H1 (cell line): ENCODE data around the gene ARHGAP6. TPM values are rescaled to one million over a fixed set of nuclear protein-coding genes. Genes with fewer than 3 reads are reported as not detected.

ENCODE experiments used
- HDAC2 ChIP-seq, 2 experiments: fragments of 300-600 bp in 1 of 2; sonication (generic) in 1 of 2; IDR thresholded peaks; 2 replicates each; pipeline ENCODE4 v1.6.1; 2011 to 2012; ENCODE audit warnings: low read depth in 2 of 2, low read length in 2 of 2, mild to moderate bottlenecking in 2 of 2, moderate library complexity in 2 of 2, borderline replicate concordance in 1 of 2, inconsistent platforms in 1 of 2
- SP4 ChIP-seq: IDR thresholded peaks from 2 replicates; pipeline ENCODE4 v1.6.1; 2012; ENCODE audit warnings: low read length, inconsistent platforms
- polyA plus RNA-seq, 7 experiments: library from polyadenylated mRNA; depleted of rRNA in 3 of 7; stranded (reverse) in 5 of 7; unstranded in 2 of 7; fragments of >200 nt in 5 of 7; fragments of 200-250 nt in 2 of 7; gene quantifications; 1 replicate in 5 of 7; 2 replicates in 1 of 7; 4 replicates in 1 of 7; pipeline versions ENCODE4 v1.2.1 to v1.2.3, GENCODE V29; 2011 to 2013; ENCODE audit warnings: missing spikeins in 2 of 7, mixed read lengths in 2 of 7
- total RNA-seq: library from RNA; stranded (reverse); fragmentation: NEBNext Ultra II Directional; extraction: Animal tissue kit (Norgen Biotek cat#: 25700); gene quantifications from 2 replicates; pipeline ENCODE4 v1.2.1, GENCODE V29; 2021

The ARHGAP6 gene
- total and polyA plus RNA-seq, 2 of the 8 experiments (the other 6 are each of a cell fraction or from before 2014, with no cell fraction given), result 0.35 to 0.82 TPM

DNA sequence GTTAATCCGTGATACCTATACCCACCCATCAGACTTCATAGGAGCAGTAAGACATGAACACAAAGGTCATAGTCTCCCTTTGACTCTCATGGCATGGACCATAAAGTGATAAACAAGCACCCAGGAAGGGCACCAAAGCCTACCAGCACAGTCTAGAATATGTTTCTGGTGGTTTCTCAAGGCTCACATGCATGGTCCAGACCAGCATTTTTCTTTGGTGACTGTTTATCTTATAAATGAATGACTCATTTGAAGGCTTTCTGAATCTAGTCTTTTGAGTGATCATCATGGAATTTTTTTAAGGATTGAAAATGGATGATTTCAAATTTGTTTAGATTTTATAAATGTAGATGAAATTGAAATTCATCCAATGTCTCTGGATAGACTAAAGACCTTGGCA, 404.5 kb downstream of the ARHGAP6 start (continued):
- no peak for TF ChIP-seq HDAC2 (IDR thresholded peaks at IDR 0.05; ENCODE audit: borderline replicate concordance in 1 of 2, low read depth in 2 of 2, low read length in 2 of 2)
- no peak for TF ChIP-seq SP4
- TF ChIP-seq, all 59 proteins: peak for 0
